ENCODE measurements around the gene ODF2.

Gene ODF2

DNA sequence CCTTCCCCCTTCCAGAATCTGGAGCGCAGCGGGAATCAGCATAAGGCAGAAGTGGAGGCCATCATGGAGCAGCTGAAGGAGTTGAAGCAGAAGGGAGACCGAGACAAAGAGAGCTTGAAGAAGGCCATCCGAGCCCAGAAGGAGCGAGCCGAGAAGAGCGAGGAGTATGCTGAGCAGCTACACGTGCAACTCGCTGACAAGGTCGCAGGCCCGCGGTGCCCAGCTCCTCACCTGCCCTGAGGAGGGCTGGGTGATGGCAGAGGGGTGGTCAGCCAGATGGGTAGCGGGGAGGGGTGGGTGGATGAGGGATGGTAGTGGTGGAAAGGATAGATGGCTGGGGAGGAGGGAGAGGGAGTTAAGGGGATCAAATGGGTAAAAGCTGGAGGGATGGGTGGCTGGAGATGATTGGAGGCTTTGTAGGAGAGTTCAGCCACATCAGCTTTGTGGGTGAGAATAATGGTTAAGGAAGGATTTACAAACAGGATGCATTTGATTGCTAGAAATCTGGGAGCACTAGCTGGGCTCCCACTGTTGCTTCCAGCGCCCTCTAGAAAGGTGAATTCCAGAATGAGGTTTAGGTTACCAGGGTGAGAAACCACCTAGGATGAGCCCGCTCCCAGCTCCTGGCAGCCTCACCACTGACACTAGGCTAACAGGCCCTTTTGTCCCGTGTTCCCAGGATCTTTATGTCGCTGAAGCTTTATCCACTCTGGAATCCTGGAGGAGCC, 29.0 kb downstream of the ODF2 start:
- no peak overlapping the region for H3K4me3 Mint-ChIP-seq
- H3K27me3 Mint-ChIP-seq (ENCODE audit: low read depth, poor library complexity): no peaks in the 10 kb centered on the region
- H3K4me1 Mint-ChIP-seq: no peaks in the 10 kb centered on the region
- H3K9me3 Mint-ChIP-seq: no peaks in the 10 kb centered on the region
- peaks cover 70% of the 10 kb centered on the region for H3K36me3 Mint-ChIP-seq (ENCODE audit: low read depth)
- peak overlapping the region; percentile 74 for H3K27ac Mint-ChIP-seq
- DNase-seq: no peak
- TF ChIP-seq, protein P1, sequence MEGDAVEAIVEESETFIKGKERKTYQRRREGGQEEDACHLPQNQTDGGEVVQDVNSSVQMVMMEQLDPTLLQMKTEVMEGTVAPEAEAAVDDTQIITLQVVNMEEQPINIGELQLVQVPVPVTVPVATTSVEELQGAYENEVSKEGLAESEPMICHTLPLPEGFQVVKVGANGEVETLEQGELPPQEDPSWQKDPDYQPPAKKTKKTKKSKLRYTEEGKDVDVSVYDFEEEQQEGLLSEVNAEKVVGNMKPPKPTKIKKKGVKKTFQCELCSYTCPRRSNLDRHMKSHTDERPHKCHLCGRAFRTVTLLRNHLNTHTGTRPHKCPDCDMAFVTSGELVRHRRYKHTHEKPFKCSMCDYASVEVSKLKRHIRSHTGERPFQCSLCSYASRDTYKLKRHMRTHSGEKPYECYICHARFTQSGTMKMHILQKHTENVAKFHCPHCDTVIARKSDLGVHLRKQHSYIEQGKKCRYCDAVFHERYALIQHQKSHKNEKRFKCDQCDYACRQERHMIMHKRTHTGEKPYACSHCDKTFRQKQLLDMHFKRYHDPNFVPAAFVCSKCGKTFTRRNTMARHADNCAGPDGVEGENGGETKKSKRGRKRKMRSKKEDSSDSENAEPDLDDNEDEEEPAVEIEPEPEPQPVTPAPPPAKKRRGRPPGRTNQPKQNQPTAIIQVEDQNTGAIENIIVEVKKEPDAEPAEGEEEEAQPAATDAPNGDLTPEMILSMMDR (IDR thresholded peaks at IDR 0.05): no peak

DNA sequence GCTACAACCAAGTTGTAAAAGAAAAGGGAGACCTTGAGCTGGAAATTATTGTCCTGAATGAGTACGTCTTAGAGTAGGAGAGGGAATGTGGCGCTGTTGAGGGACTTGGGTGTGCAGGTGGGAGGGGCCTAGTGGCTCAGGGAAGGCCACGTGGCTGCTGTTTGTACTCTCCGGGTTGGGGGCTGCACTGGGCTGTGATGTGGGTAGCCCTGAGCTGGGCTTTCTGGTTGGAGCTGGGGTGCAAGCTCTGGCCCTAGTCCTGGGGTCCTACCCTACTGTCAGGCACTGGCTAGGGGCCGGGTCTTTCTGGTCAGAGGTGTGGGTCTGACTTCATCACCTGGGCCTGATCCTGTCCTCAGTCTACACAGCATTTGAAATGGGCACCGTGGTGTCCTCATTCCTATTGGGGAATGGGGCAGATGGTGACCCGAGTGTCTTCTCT, 29.6 kb downstream of the ODF2 start:
- Mint-ChIP-seq H3K27me3 (ENCODE audit: low read depth, poor library complexity) (no peaks in the 10 kb centered on the region), H3K4me3 (no peak overlapping the region), H3K9me3 (no peaks in the 10 kb centered on the region), H3K36me3 (ENCODE audit: low read depth) (peaks cover 76% of the 10 kb centered on the region), H3K27ac (no peak overlapping the region), H3K4me1 (no peaks in the 10 kb centered on the region)
- TF ChIP-seq, protein P1 (IDR thresholded peaks at IDR 0.05): no peak
- no peak for DNase-seq

DNA sequence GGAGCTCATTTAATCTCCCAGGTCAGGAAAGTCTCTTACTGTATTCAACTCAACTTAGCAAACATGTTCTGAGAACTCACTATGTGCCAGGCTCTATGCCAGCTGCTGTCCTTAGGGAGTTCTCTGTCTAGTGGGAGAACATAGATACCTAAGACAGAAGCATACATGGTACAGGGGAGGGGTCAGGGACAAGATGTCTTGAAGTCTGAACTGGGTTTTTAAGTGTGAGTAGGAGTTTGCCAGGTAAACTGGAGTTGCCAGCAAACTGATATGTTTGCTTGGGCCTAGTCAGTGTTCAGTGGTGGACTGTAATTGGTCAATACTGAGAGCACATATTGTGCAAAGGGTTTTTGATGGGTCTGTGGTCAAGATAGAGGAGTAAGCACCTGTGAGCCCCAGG, 30.4 kb downstream of the ODF2 start:
- no peak for DNase-seq
- Mint-ChIP-seq H3K4me1 (no peaks in the 10 kb centered on the region), H3K27me3 (ENCODE audit: low read depth, poor library complexity) (no peaks in the 10 kb centered on the region), H3K36me3 (ENCODE audit: low read depth) (peaks cover 74% of the 10 kb centered on the region), H3K9me3 (no peaks in the 10 kb centered on the region), H3K4me3 (no peak overlapping the region), H3K27ac (no peak overlapping the region)
- TF ChIP-seq, protein P1 (IDR thresholded peaks at IDR 0.05): no peak

DNA sequence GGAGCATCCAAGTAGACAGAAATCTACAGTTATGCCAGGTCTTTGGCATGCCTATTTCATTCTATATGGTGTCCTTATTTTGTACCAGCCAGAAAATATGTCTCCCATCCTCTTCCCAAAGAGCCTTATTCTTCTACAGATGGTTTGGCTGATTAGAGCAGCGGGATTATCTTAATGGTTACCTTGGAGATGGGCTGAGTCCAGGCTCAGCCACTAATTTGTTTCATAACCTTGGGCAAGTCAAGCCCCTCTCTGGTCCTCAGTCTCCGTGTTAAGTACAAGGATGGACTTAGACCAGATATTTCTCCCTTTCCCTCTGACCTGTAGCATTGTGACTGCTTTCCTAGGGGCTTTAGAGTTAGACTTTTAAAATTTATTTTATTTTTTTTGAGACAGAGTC, 37.6 kb downstream of the ODF2 start:
- Mint-ChIP-seq H3K27me3 (ENCODE audit: low read depth, poor library complexity) (no peaks in the 10 kb centered on the region), H3K9me3 (no peaks in the 10 kb centered on the region), H3K27ac (no peak overlapping the region), H3K4me1 (no peaks in the 10 kb centered on the region), H3K4me3 (no peak overlapping the region), H3K36me3 (ENCODE audit: low read depth) (peaks cover 56% of the 10 kb centered on the region)
- DNase-seq: no peak
- TF ChIP-seq, protein P1 (IDR thresholded peaks at IDR 0.05): no peak

DNA sequence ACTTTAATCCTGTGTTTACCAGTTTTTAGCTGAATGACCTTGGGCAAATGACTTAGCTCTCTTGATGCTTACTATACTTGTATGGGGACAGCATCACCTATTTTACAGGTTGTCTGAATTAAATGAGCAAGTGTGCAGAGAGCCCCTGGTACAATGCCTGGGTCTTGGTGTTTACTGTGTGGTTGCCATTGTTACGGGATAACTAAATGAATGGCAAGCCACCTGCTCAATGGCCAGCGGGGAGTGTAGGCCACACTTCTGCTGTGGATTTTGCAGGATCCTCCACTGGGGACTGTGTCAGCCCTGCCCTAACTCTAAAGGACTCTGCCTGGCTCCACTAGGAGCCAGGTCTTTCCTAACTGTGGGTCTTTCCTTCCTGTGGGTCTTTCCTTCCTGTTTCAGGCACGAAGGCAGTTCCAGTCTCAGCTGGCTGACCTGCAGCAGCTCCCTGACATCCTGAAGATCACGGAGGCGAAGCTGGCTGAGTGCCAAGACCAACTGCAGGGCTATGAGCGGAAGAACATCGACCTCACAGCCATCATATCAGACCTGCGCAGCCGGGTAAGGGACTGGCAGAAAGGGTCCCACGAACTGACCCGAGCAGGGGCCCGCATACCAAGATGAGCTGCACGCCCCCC, 38.4 kb downstream of the ODF2 start:
- no peaks in the 10 kb centered on the region for H3K9me3 Mint-ChIP-seq
- no peaks in the 10 kb centered on the region for H3K4me1 Mint-ChIP-seq
- TF ChIP-seq, protein P1 (IDR thresholded peaks at IDR 0.05): no peak
- H3K36me3 Mint-ChIP-seq (ENCODE audit: low read depth): peaks cover 54% of the 10 kb centered on the region
- H3K27ac Mint-ChIP-seq: no peak overlapping the region
- no peak overlapping the region for H3K4me3 Mint-ChIP-seq
- no peaks in the 10 kb centered on the region for H3K27me3 Mint-ChIP-seq (ENCODE audit: low read depth, poor library complexity)
- no peak for DNase-seq

DNA sequence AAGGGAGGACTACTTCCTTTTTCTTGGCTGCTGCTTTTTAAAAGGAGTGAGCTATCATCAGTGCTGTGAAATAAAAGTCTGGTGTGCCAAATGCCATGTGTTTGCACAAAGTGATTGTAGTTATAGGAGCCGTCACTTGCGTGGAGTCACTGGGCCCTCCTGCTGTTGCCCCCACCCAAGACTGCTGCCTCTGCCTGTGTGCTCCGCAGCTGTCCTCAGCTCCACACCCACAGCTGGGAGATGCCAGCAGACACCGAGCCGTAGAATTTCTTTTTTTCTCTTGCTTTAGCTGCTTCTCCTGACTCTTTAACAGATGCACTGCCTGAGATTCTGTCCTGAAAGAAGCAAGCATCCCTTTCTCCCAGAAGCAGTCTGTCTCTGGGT, 38.9 kb downstream of the ODF2 start:
- TF ChIP-seq, protein P1 (IDR thresholded peaks at IDR 0.05): no peak
- Mint-ChIP-seq H3K4me3 (no peak overlapping the region), H3K9me3 (no peaks in the 10 kb centered on the region), H3K27ac (no peak overlapping the region), H3K36me3 (ENCODE audit: low read depth) (peaks cover 52% of the 10 kb centered on the region), H3K4me1 (no peaks in the 10 kb centered on the region), H3K27me3 (ENCODE audit: low read depth, poor library complexity) (no peaks in the 10 kb centered on the region)
- DNase-seq: no peak

All from nephron progenitor cell (in vitro differentiated cells).